ENCODE results near the gene LIMA1. TPM values are rescaled to one million over a fixed set of nuclear protein-coding genes. Genes with fewer than 3 reads are reported as not detected.

LIMA1 gene
- total and polyA plus RNA-seq, 9 of the 15 experiments (the other 6 are each of a cell fraction or from before 2014, with no cell fraction given), result 20.2 to 37.8 (median 27.3) TPM

GRCh38 chr12:50212071-50212467, 71.3 kb downstream of the LIMA1 start:
- peaks cover 7% of the 10 kb centered on the region; the same call in 2 of the 3 replicates for H3K79me2 ChIP-seq (ENCODE audit: control insufficient read depth, insufficient read depth, low read length)
- ChIA-PET CTCF (ENCODE audit: low intra/inter-chr PET ratio) (no interaction called here), POLR2A (interaction anchor here (0.6 to 2.0 kb wide), 4 partner anchors 9 to 871 kb away, joined by 3 to 16 read pairs (median 4); partner anchors contain the start of genes CERS5 and CSRNP2)
- H3K9me1 ChIP-seq (ENCODE audit: control insufficient read depth, insufficient read depth, low read length), result no peaks in the 10 kb centered on the region
- TF ChIP-seq SIX5 (IDR thresholded peaks at IDR 0.05; ENCODE audit: borderline replicate concordance in 1 of 2, insufficient read depth in 1 of 2, low read depth in 1 of 2, low read length in 2 of 2), result no peak
- no peak for TF ChIP-seq MXI1 (IDR thresholded peaks at IDR 0.05; ENCODE audit: low read depth, low read length)
- no peak for TF ChIP-seq SRSF3 (IDR thresholded peaks at IDR 0.05; ENCODE audit: insufficient read depth, low read length)
- TF ChIP-seq PYGO2 (tag; IDR thresholded peaks at IDR 0.05), result no peak
- no peak for TF ChIP-seq FOXJ3 (CRISPR knock-in tag; IDR thresholded peaks at IDR 0.05)
- no peak for TF ChIP-seq IRF2 (CRISPR knock-in tag; IDR thresholded peaks at IDR 0.05)
- no peak; the same call in 2 of the 3 replicates for ATAC-seq
- DNase-seq (ENCODE audit: extremely low read depth in 1 of 4, low spot score in 3 of 4), result no peak
- intact Hi-C loops (cut with micrococcal nuclease) (no loop called here), in situ Hi-C loops (cut with MboI) (no loop called here)
- no peak overlapping the region for H3K4me2 ChIP-seq (ENCODE audit: insufficient read depth, low read length)
- no peak overlapping the region for H3K4me3 ChIP-seq
- H3K9ac ChIP-seq (ENCODE audit: insufficient read depth in 1 of 2, low read depth in 2 of 2, low read length in 2 of 2), result no peak overlapping the region
- H4K20me1 ChIP-seq (replicated peaks; ENCODE audit: control insufficient read depth, insufficient read depth, low read length), result no peaks in the 10 kb centered on the region
- H3K9me3 ChIP-seq (replicated peaks; ENCODE audit: control insufficient read depth, insufficient read depth, low read depth, low read length), result no peaks in the 10 kb centered on the region
- H3K4me1 ChIP-seq (replicated peaks in 1 of 2; ENCODE audit: control insufficient read depth in 2 of 2, insufficient read depth in 2 of 2, low read length in 2 of 2), result no peaks in the 10 kb centered on the region
- no peak overlapping the region for H3K27ac ChIP-seq (ENCODE audit: extremely low read depth, low read depth, low read length)
- H3K36me3 ChIP-seq (ENCODE audit: control insufficient read depth, insufficient read depth, low read length), result 0 out of 3 replicates have a peak, but pooled peaks cover 2% of the 10 kb centered on the region
- WGBS (ENCODE audit: insufficient coverage, low coverage, missing lambda C conversion rate), result 41% methylated on average over 2 of the region's 2 CpGs
- BruUV-seq (replicated peaks), result no TSS peak
- no peak overlapping the region for H2AFZ ChIP-seq (ENCODE audit: low read depth, low read length)
- FAIRE-seq, result peak; percentile 26
- H3K27me3 ChIP-seq (ENCODE audit: control insufficient read depth in 2 of 2, insufficient read depth in 2 of 2, low read length in 2 of 2), result no peaks in the 10 kb centered on the region
